HCT116 (cell line): Measurements from ENCODE around the gene FHIT. TPM values are rescaled to one million over a fixed set of nuclear protein-coding genes. Genes with fewer than 3 reads are reported as not detected.

Source experiments
- ATAC-seq: fragments of 200-7000 bp; cut with Tn5 transposase; 2 replicates; pipeline ENCODE4 v1.9.1; 2020; ENCODE audit warnings: mild to moderate bottlenecking, moderate library complexity
- BruUV-seq: library from RNA; stranded (reverse); fragments of 400-500 nt; replicated peaks from 2 replicates; lab custom pipeline; 2021; lab: Mats Ljungman, UMichigan
- CTCF ChIA-PET: fragments of 300-600 bp; sonication (Branson Sonifier 250); formaldehyde crosslinking; loops from one replicate; lab custom pipeline; 2021; ENCODE audit warnings: antibody characterized with exemption; lab: Charles Lee
- POLR2A ChIA-PET: fragments of 300-600, 350-600 bp; sonication (Branson Sonifier 250); formaldehyde crosslinking; loops from one replicate; lab custom pipeline; 2021; ENCODE audit warnings: antibody characterized with exemption; lab: Charles Lee
- RAD21 ChIA-PET, 2 experiments: fragments of 300-600 bp; sonication (Branson Sonifier 250); formaldehyde crosslinking; loops; one replicate each; lab custom pipeline; 2023; ENCODE audit warnings: low total read pairs in 2 of 2; ENCODE audit not compliant: uncharacterized antibody in 2 of 2, unreplicated experiment in 2 of 2, low non-redundant PET in 1 of 2; lab: Charles Lee
- DNase-seq: peaks from one replicate; pipeline ENCODE4 v3.0.0-alpha.2; 2010; ENCODE audit warnings: low read depth, low spot score
- H2AFZ ChIP-seq: fragments of 200-600 bp; shearing (Covaris generic), sonication (generic); 2 replicates; pipeline ENCODE4 v1.6.1; 2017; ENCODE audit warnings: low read depth, mixed run types, mixed read lengths, antibody characterized with exemption, low read length; ENCODE audit not compliant: poor library complexity, severe bottlenecking
- H3K27ac ChIP-seq: 2 replicates; pipeline ENCODE4 v1.5.1; 2012; ENCODE audit warnings: low read depth, low read length
- H3K27me3 ChIP-seq: fragments of 200-600 bp; sonication (generic); 2 replicates; pipeline ENCODE4 v1.6.1; 2016; ENCODE audit warnings: mixed run types, low read length, mixed read lengths; ENCODE audit not compliant: insufficient read depth
- H3K36me3 ChIP-seq, 2 experiments: fragments of 200-500 bp in 1 of 2; fragments of 200-600 bp in 1 of 2; sonication (Bioruptor generic) in 1 of 2; sonication (generic) in 1 of 2; 2 replicates each; pipeline versions ENCODE4 v1.5.1 to v1.6.1; 2014 to 2016; ENCODE audit warnings: low read length in 2 of 2, inconsistent platforms in 1 of 2, mixed read lengths in 1 of 2, mixed run types in 1 of 2; ENCODE audit not compliant: insufficient read depth in 2 of 2, control insufficient read depth in 1 of 2
- H3K4me1 ChIP-seq, 2 experiments: fragments of 200-600 bp in 1 of 2; sonication (generic) in 1 of 2; 2 replicates each; pipeline versions ENCODE4 v1.5.1 to v1.6.1; 2012 to 2017; ENCODE audit warnings: low read length in 2 of 2, inconsistent platforms in 1 of 2, mild to moderate bottlenecking in 1 of 2, mixed read lengths in 1 of 2, mixed run types in 1 of 2, moderate library complexity in 1 of 2; ENCODE audit not compliant: insufficient read depth in 2 of 2, control insufficient read depth in 1 of 2
- H3K4me2 ChIP-seq: fragments of 200-600 bp; sonication (generic); 2 replicates; pipeline ENCODE4 v1.6.1; 2017; ENCODE audit warnings: mixed run types, low read length, mixed read lengths
- H3K4me3 ChIP-seq, 2 experiments: fragments of 200-600 bp in 1 of 2; sonication (generic) in 1 of 2; replicated peaks in 1 of 2; 2 replicates each; pipeline ENCODE4 v1.5.1; 2011 to 2016; ENCODE audit warnings: low read length in 2 of 2, control low read depth in 1 of 2, low read depth in 1 of 2, mild to moderate bottlenecking in 1 of 2, mixed read lengths in 1 of 2, mixed run types in 1 of 2
- H3K79me2 ChIP-seq: fragments of 200-600 bp; sonication (generic); 2 replicates; pipeline ENCODE4 v1.6.1; 2017; ENCODE audit warnings: mild to moderate bottlenecking, mixed run types, low read length, moderate library complexity, mixed read lengths; ENCODE audit not compliant: insufficient read depth
- H3K9ac ChIP-seq: fragments of 200-600 bp; sonication (generic); 2 replicates; pipeline ENCODE4 v1.6.1; 2016; ENCODE audit warnings: low read length, mixed read lengths
- H3K9me2 ChIP-seq: fragments of 200-600 bp; sonication (generic), shearing (Covaris generic); 2 replicates; pipeline ENCODE4 v1.6.1; 2017; ENCODE audit warnings: mixed run types, mild to moderate bottlenecking, moderate library complexity; ENCODE audit not compliant: insufficient read depth
- H3K9me3 ChIP-seq, 2 experiments: fragments of 200-500 bp in 1 of 2; fragments of 200-600 bp in 1 of 2; sonication (Bioruptor generic) in 1 of 2; sonication (generic) in 1 of 2; 2 replicates each; pipeline ENCODE4 v1.6.1; 2014 to 2017; ENCODE audit warnings: low read length in 2 of 2, mixed read lengths in 2 of 2, inconsistent platforms in 1 of 2, low read depth in 1 of 2, mild to moderate bottlenecking in 1 of 2, mixed run types in 1 of 2, moderate library complexity in 1 of 2; ENCODE audit not compliant: control insufficient read depth in 1 of 2, insufficient read depth in 1 of 2
- H4K20me1 ChIP-seq: fragments of 200-600 bp; sonication (generic), shearing (Covaris generic); 2 replicates; pipeline ENCODE4 v1.6.1; 2017; ENCODE audit warnings: mixed run types, mild to moderate bottlenecking, moderate library complexity; ENCODE audit not compliant: insufficient read depth
- CBX3 ChIP-seq: IDR thresholded peaks from 2 replicates; pipeline ENCODE4 v1.6.1; 2012; ENCODE audit warnings: low read depth
- CEBPB ChIP-seq: IDR thresholded peaks from 2 replicates; pipeline ENCODE4 v1.6.1; 2012; ENCODE audit warnings: low read depth
- ELF1 ChIP-seq: IDR thresholded peaks from 2 replicates; pipeline ENCODE4 v1.6.1; 2012; ENCODE audit warnings: low read depth, borderline replicate concordance
- EZH2 ChIP-seq: fragments of 200-600 bp; sonication (generic); IDR thresholded peaks from 2 replicates; pipeline ENCODE4 v1.6.1; 2017; ENCODE audit warnings: antibody characterized with exemption, mixed run types
- EZH2phosphoT487 ChIP-seq: fragments of 200-600 bp; IDR thresholded peaks from 2 replicates; pipeline ENCODE4 v1.6.1; 2018; ENCODE audit warnings: antibody characterized with exemption, borderline replicate concordance
- POLR2A ChIP-seq: IDR thresholded peaks from 2 replicates; pipeline ENCODE4 v1.7.0; 2011; ENCODE audit warnings: borderline replicate concordance; ENCODE audit not compliant: insufficient read depth, insufficient read length; ENCODE audit errors: extremely low read depth
- POLR2AphosphoS5 ChIP-seq: IDR thresholded peaks from 2 replicates; pipeline ENCODE4 v1.6.1; 2011; ENCODE audit warnings: mild to moderate bottlenecking, low read depth, low read length, moderate library complexity
- SIN3A ChIP-seq: IDR thresholded peaks from 2 replicates; pipeline ENCODE4 v1.6.1; 2012; ENCODE audit warnings: low read depth
- SRF ChIP-seq: IDR thresholded peaks from 2 replicates; pipeline ENCODE4 v1.6.1; 2012; ENCODE audit warnings: low read depth
- TCF7L2 ChIP-seq: IDR thresholded peaks from 2 replicates; pipeline ENCODE4 v1.7.0; 2011; ENCODE audit warnings: borderline replicate concordance, inconsistent platforms; ENCODE audit not compliant: insufficient read depth, insufficient read length; ENCODE audit errors: extremely low read depth
- YY1 ChIP-seq: IDR thresholded peaks from 2 replicates; pipeline ENCODE4 v1.6.1; 2011; ENCODE audit warnings: low read length, low read depth, moderate library complexity, mild to moderate bottlenecking; ENCODE audit not compliant: insufficient replicate concordance; ENCODE audit errors: extremely low read depth
- ZFX ChIP-seq: fragments of 450-650 bp; IDR thresholded peaks from 2 replicates; pipeline ENCODE4 v1.6.1; 2017
- ZNF274 ChIP-seq: fragments of 200-500 bp; sonication (Bioruptor generic); IDR thresholded peaks from 2 replicates; pipeline ENCODE4 v1.6.1; 2014; ENCODE audit warnings: mild to moderate bottlenecking, low read depth, low read length, inconsistent platforms
- intact Hi-C: fragments of 100-400 bp; cut with micrococcal nuclease; formaldehyde crosslinking; loops from 2 replicates; pipeline ENCODE4 v1.10.0; 2022
- total RNA-seq: library from RNA; stranded (reverse); gene quantifications from one replicate; pipeline ENCODE4 v1.2.1, GENCODE V29; 2021; ENCODE audit not compliant: unreplicated experiment
- TF ChIP-seq, protein P1 (sequence below), 3 experiments: fragments of 200-600 bp in 1 of 3; sonication (generic) in 1 of 3; IDR thresholded peaks in 2 of 3; conservative IDR thresholded peaks in 1 of 3; 2 replicates each; pipeline ENCODE4 v1.5.1; 2012 to 2017; ENCODE audit warnings: low read depth in 2 of 3, low read length in 2 of 3, antibody characterized with exemption in 1 of 3, borderline replicate concordance in 1 of 3, control low read depth in 1 of 3, mild to moderate bottlenecking in 1 of 3, mixed read lengths in 1 of 3, mixed run types in 1 of 3, moderate library complexity in 1 of 3; ENCODE audit not compliant: insufficient read depth in 1 of 3
- TF ChIP-seq, protein P2 (sequence below): IDR thresholded peaks from 2 replicates; pipeline ENCODE4 v1.6.1; 2011; ENCODE audit warnings: mild to moderate bottlenecking, low read length, moderate library complexity; ENCODE audit not compliant: insufficient replicate concordance; ENCODE audit errors: extremely low read depth

Gene FHIT
- total RNA-seq, 1 experiment from 2014 or later = 20.1 TPM

- BruUV-seq = no TSS peak
- POLR2A ChIA-PET = no interaction called here
- H3K9me3 ChIP-seq = no peaks in the 10 kb centered on the region
- H3K36me3 ChIP-seq = no peaks in the 10 kb centered on the region
- peaks cover 4% of the 10 kb centered on the region; the same call in 1 of the 2 replicates for H3K27me3 ChIP-seq
- DNase-seq (no peak), ATAC-seq (no peak)
- TF ChIP-seq SIN3A (no peak), SRF (no peak), ZNF274 (no peak), EZH2phosphoT487 (no peak), ELF1 (no peak)
- H3K9me2 ChIP-seq = no peaks in the 10 kb centered on the region
- no peaks in the 10 kb centered on the region for H3K79me2 ChIP-seq
- intact Hi-C loops = no loop called here
- H3K4me2 ChIP-seq = no peak overlapping the region
- H3K9ac ChIP-seq = no peak overlapping the region
- H3K27ac ChIP-seq = no peak overlapping the region
- RAD21 ChIA-PET = no interaction called here
- H4K20me1 ChIP-seq = no peaks in the 10 kb centered on the region
- H3K4me3 ChIP-seq = no peak overlapping the region
- H2AFZ ChIP-seq = no peak overlapping the region
- CTCF ChIA-PET = no interaction called here
- H3K4me1 ChIP-seq = no peaks in the 10 kb centered on the region
Measured at GRCh38 chr3:60011218-60011617, 1240.0 kb downstream of the FHIT start.

- Histone ChIP-seq H3K79me2 (no peaks in the 10 kb centered on the region), H3K9me2 (no peaks in the 10 kb centered on the region), H2AFZ (no peak overlapping the region), H3K4me2 (no peak overlapping the region), H3K36me3 (no peaks in the 10 kb centered on the region), H4K20me1 (no peaks in the 10 kb centered on the region), H3K4me1 (no peaks in the 10 kb centered on the region), H3K9ac (no peak overlapping the region), H3K27ac (no peak overlapping the region), H3K9me3 (no peaks in the 10 kb centered on the region), H3K27me3 (peaks cover 4% of the 10 kb centered on the region; the same call in 1 of the 2 replicates), H3K4me3 (no peak overlapping the region)
- no TSS peak for BruUV-seq
- ATAC-seq (no peak), DNase-seq (no peak)
- RAD21 ChIA-PET = no interaction called here
- CTCF ChIA-PET = no interaction called here
- intact Hi-C loops = no loop called here
- POLR2A ChIA-PET = no interaction called here
- TF ChIP-seq POLR2AphosphoS5 (no peak), ELF1 (no peak), CBX3 (no peak), SRF (no peak), CEBPB (no peak), ZNF274 (no peak), SIN3A (no peak), TCF7L2 (no peak), POLR2A (no peak), YY1 (no peak), ZFX (no peak), EZH2phosphoT487 (no peak), EZH2 (no peak)
- TF ChIP-seq, protein P1, sequence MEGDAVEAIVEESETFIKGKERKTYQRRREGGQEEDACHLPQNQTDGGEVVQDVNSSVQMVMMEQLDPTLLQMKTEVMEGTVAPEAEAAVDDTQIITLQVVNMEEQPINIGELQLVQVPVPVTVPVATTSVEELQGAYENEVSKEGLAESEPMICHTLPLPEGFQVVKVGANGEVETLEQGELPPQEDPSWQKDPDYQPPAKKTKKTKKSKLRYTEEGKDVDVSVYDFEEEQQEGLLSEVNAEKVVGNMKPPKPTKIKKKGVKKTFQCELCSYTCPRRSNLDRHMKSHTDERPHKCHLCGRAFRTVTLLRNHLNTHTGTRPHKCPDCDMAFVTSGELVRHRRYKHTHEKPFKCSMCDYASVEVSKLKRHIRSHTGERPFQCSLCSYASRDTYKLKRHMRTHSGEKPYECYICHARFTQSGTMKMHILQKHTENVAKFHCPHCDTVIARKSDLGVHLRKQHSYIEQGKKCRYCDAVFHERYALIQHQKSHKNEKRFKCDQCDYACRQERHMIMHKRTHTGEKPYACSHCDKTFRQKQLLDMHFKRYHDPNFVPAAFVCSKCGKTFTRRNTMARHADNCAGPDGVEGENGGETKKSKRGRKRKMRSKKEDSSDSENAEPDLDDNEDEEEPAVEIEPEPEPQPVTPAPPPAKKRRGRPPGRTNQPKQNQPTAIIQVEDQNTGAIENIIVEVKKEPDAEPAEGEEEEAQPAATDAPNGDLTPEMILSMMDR (IDR thresholded peaks at IDR 0.05 in 2 of 3, conservative IDR thresholded peaks at IDR 0.05 in 1 of 3; ENCODE audit: borderline replicate concordance in 1 of 3, insufficient read depth in 1 of 3, low read depth in 2 of 3, low read length in 2 of 3) = no peak
- TF ChIP-seq, protein P2, sequence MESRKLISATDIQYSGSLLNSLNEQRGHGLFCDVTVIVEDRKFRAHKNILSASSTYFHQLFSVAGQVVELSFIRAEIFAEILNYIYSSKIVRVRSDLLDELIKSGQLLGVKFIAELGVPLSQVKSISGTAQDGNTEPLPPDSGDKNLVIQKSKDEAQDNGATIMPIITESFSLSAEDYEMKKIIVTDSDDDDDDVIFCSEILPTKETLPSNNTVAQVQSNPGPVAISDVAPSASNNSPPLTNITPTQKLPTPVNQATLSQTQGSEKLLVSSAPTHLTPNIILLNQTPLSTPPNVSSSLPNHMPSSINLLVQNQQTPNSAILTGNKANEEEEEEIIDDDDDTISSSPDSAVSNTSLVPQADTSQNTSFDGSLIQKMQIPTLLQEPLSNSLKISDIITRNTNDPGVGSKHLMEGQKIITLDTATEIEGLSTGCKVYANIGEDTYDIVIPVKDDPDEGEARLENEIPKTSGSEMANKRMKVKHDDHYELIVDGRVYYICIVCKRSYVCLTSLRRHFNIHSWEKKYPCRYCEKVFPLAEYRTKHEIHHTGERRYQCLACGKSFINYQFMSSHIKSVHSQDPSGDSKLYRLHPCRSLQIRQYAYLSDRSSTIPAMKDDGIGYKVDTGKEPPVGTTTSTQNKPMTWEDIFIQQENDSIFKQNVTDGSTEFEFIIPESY = no peak
Measured at GRCh38 chr3:60010781-60011180, 1240.5 kb downstream of the FHIT start.
